ENCODE data around the gene OR10J1.

DNA sequence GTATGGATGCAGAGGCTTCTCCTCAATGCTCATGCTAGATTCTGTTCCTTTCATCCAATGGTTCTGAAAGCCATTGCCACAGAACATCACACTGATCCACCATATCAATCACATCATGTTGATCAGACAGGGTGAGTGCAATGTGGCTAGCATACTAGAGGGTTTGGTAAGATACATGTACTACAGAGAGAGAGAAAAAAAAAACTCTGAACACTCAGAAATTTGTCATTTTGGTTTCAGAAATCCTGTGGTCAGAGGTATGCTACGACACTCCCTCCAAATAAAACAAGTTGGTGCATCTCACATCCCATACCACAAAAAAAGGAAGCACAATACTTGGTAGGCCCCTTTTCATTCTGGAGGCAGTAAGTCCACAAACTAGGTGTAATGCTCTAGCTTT lies 35.4 kb downstream of the OR10J1 start:
- TF ChIP-seq EZH2phosphoT487 (IDR thresholded peaks at IDR 0.05; ENCODE audit: low read depth) = no peak
- TF ChIP-seq CTCF (IDR thresholded peaks at IDR 0.05; ENCODE audit: low read depth, low read length) = no peak

Data from OCI-LY3 (cell line).